WTC11 (cell line): ENCODE data around the gene ADCY3. TPM values are rescaled to one million over a fixed set of nuclear protein-coding genes. Genes with fewer than 3 reads are reported as not detected.
A peak's percentile ranks its signal among the peaks of the same experiment; 100 is the strongest.

Experiments used
- ATAC-seq: fragments of 200-7000 bp; cut with Tn5 transposase; 2 replicates; pipeline ENCODE4 v1.10.0; 2021; ENCODE audit warnings: mild to moderate bottlenecking, moderate library complexity
- CTCF ChIA-PET: fragments of 300-600 bp; sonication (Branson Sonifier 250); formaldehyde crosslinking; loops from one replicate; lab custom pipeline; 2021; ENCODE audit warnings: antibody characterized with exemption; lab: Charles Lee
- POLR2A ChIA-PET: fragments of 350-600 bp; sonication (Branson Sonifier 250); formaldehyde crosslinking; loops from one replicate; lab custom pipeline; 2021; ENCODE audit warnings: antibody characterized with exemption; lab: Charles Lee
- DNase-seq: peaks from one replicate; pipeline ENCODE4 v3.0.0; 2021; ENCODE audit warnings: low spot score
- H3K27ac Mint-ChIP-seq: 2 replicates; pipeline ENCODE4 v1.8.0; 2021; ENCODE audit warnings: mixed read lengths
- H3K27me3 Mint-ChIP-seq: 2 replicates; pipeline ENCODE4 v1.8.0; 2021; ENCODE audit warnings: low read depth, mild to moderate bottlenecking, moderate library complexity, mixed read lengths
- H3K36me3 Mint-ChIP-seq: 2 replicates; pipeline ENCODE4 v1.8.0; 2021; ENCODE audit warnings: mixed read lengths
- H3K4me1 Mint-ChIP-seq: 2 replicates; pipeline ENCODE4 v1.8.0; 2022; ENCODE audit warnings: mixed read lengths
- H3K4me3 Mint-ChIP-seq: 2 replicates; pipeline ENCODE4 v1.8.0; 2021; ENCODE audit warnings: mild to moderate bottlenecking, moderate library complexity, mixed read lengths
- H3K9me3 Mint-ChIP-seq: 2 replicates; pipeline ENCODE4 v1.8.0; 2021; ENCODE audit warnings: mixed read lengths
- CREB1 ChIP-seq: sonication (generic); formaldehyde crosslinking; IDR thresholded peaks from 2 replicates; pipeline ENCODE4 v1.8.0; 2023; ENCODE audit warnings: mild to moderate bottlenecking, missing genetic modification reagents
- ELF4 ChIP-seq: sonication (generic); formaldehyde crosslinking; IDR thresholded peaks from 2 replicates; pipeline ENCODE4 v1.8.1; 2022; ENCODE audit warnings: low read depth, mild to moderate bottlenecking, moderate library complexity, missing genetic modification reagents
- ESRRA ChIP-seq: sonication (generic); formaldehyde crosslinking; IDR thresholded peaks from 2 replicates; pipeline ENCODE4 v1.8.1; 2022; ENCODE audit warnings: mild to moderate bottlenecking, missing genetic modification reagents, borderline replicate concordance
- FOXJ3 ChIP-seq: sonication (generic); formaldehyde crosslinking; IDR thresholded peaks from 2 replicates; pipeline ENCODE4 v1.9.0; 2021; ENCODE audit warnings: missing genetic modification reagents, mild to moderate bottlenecking, borderline replicate concordance
- GABPB1 ChIP-seq: sonication (generic); formaldehyde crosslinking; IDR thresholded peaks from 2 replicates; pipeline ENCODE4 v1.8.1; 2023; ENCODE audit warnings: mild to moderate bottlenecking, missing genetic modification reagents
- JUN ChIP-seq: sonication (generic); formaldehyde crosslinking; IDR thresholded peaks from 2 replicates; pipeline ENCODE4 v1.8.0; 2023; ENCODE audit warnings: mild to moderate bottlenecking, missing genetic modification reagents
- MAX ChIP-seq: sonication (generic); formaldehyde crosslinking; IDR thresholded peaks from 2 replicates; pipeline ENCODE4 v1.8.0; 2022; ENCODE audit warnings: mild to moderate bottlenecking, missing genetic modification reagents
- MYBL2 ChIP-seq: sonication (generic); formaldehyde crosslinking; IDR thresholded peaks from 2 replicates; pipeline ENCODE4 v1.8.1; 2023; ENCODE audit warnings: mild to moderate bottlenecking, moderate library complexity, missing genetic modification reagents
- NR1H2 ChIP-seq: sonication (generic); formaldehyde crosslinking; IDR thresholded peaks from 2 replicates; pipeline ENCODE4 v1.9.0; 2021; ENCODE audit warnings: mild to moderate bottlenecking, moderate library complexity, missing genetic modification reagents
- SMAD3 ChIP-seq: sonication (generic); formaldehyde crosslinking; IDR thresholded peaks from 2 replicates; pipeline ENCODE4 v1.8.0; 2022; ENCODE audit warnings: missing genetic modification reagents, mild to moderate bottlenecking, borderline replicate concordance
- TEAD1 ChIP-seq: sonication (generic); formaldehyde crosslinking; IDR thresholded peaks from 2 replicates; pipeline ENCODE4 v1.8.0; 2022; ENCODE audit warnings: mild to moderate bottlenecking, missing genetic modification reagents
- TEAD4 ChIP-seq: sonication (generic); formaldehyde crosslinking; IDR thresholded peaks from 2 replicates; pipeline ENCODE4 v1.8.0; 2022; ENCODE audit warnings: mild to moderate bottlenecking, missing genetic modification reagents
- USF2 ChIP-seq: sonication (generic); formaldehyde crosslinking; IDR thresholded peaks from 2 replicates; pipeline ENCODE4 v1.8.1; 2023; ENCODE audit warnings: mild to moderate bottlenecking, missing genetic modification reagents, moderate library complexity
- ZNF138 ChIP-seq: sonication (generic); formaldehyde crosslinking; conservative IDR thresholded peaks from 2 replicates; pipeline ENCODE4 v1.8.1; 2022; ENCODE audit warnings: mild to moderate bottlenecking, moderate library complexity, missing genetic modification reagents
- ZNF219 ChIP-seq: sonication (generic); formaldehyde crosslinking; IDR thresholded peaks from 2 replicates; pipeline ENCODE4 v1.8.0; 2023; ENCODE audit warnings: missing genetic modification reagents, mild to moderate bottlenecking, borderline replicate concordance
- ZNF423 ChIP-seq: fragments of 250-450 bp; sonication (Bioruptor Pico); IDR thresholded peaks from 2 replicates; pipeline ENCODE4 v2.1.2; 2022; ENCODE audit warnings: mild to moderate bottlenecking, moderate library complexity
- total RNA-seq: library from RNA; stranded (reverse); gene quantifications from 3 replicates; pipeline ENCODE4 v1.2.3, GENCODE V29; 2021
- TF ChIP-seq, protein P1 (sequence below): sonication (generic); formaldehyde crosslinking; IDR thresholded peaks from 2 replicates; pipeline ENCODE4 v1.8.0; 2022; ENCODE audit warnings: missing genetic modification reagents
- TF ChIP-seq, protein P2 (sequence below): sonication (generic); formaldehyde crosslinking; IDR thresholded peaks from 2 replicates; pipeline ENCODE4 v1.8.1; 2023; ENCODE audit warnings: mild to moderate bottlenecking, missing genetic modification reagents
- TF ChIP-seq, protein P3 (sequence below): sonication (generic); formaldehyde crosslinking; IDR thresholded peaks from 2 replicates; pipeline ENCODE4 v1.8.1; 2022; ENCODE audit warnings: low read depth, mild to moderate bottlenecking, moderate library complexity, missing genetic modification reagents, borderline replicate concordance
- TF ChIP-seq, protein P4 (sequence below): fragments of 250-450 bp; sonication (Bioruptor Pico); IDR thresholded peaks from 2 replicates; pipeline ENCODE4 v1.9.0; 2021; ENCODE audit warnings: mild to moderate bottlenecking, borderline replicate concordance

ADCY3 gene
- total RNA-seq, 1 experiment from 2014 or later, result 37.1 TPM

DNA sequence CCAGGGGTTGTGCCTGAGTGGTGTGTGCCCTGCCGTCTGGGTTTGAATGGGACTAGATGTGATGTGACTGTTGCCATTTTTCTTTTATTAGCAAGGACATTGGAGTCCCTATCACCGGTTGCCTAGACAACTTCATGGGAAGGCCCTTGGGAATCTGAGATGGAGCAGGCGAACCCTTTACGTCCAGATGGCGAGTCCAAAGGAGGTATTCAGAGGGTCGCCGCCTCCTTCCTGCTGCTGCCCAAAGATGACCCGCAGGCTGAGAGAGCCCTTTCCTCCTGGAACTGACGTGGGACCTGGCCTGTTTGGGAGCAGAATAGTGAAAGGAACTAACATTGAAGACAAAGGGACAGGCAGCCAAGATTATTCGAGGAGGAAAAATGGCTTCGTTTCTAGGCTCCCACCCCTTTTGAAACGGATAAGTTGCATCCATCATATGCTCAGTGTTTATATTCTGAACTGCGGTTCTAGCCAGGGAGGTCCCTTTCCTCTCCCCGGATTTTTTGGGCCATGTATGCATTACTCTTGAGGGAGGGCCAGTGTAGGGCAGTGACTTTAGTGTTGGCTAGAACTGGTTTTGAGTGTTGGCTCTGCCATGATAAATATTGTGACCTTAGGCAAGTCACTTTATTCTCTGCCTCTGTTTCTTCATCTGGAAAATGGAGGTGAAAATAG, 126.1 kb downstream of the ADCY3 start:
- H3K4me3 Mint-ChIP-seq, result peak overlapping the region; percentile 97
- H3K27me3 Mint-ChIP-seq, result 0 out of 2 replicates have a peak, but pooled peaks cover 2% of the 10 kb centered on the region
- H3K36me3 Mint-ChIP-seq, result peaks cover 43% of the 10 kb centered on the region
- POLR2A ChIA-PET, result interaction anchor here (1.4 kb wide), 1 partner anchor 28 kb away, joined by 4 read pairs; no protein-coding TSS in a partner anchor
- peak overlapping the region; percentile 99 for H3K27ac Mint-ChIP-seq
- H3K4me1 Mint-ChIP-seq, result peaks cover 45% of the 10 kb centered on the region
- TF ChIP-seq, protein P1, sequence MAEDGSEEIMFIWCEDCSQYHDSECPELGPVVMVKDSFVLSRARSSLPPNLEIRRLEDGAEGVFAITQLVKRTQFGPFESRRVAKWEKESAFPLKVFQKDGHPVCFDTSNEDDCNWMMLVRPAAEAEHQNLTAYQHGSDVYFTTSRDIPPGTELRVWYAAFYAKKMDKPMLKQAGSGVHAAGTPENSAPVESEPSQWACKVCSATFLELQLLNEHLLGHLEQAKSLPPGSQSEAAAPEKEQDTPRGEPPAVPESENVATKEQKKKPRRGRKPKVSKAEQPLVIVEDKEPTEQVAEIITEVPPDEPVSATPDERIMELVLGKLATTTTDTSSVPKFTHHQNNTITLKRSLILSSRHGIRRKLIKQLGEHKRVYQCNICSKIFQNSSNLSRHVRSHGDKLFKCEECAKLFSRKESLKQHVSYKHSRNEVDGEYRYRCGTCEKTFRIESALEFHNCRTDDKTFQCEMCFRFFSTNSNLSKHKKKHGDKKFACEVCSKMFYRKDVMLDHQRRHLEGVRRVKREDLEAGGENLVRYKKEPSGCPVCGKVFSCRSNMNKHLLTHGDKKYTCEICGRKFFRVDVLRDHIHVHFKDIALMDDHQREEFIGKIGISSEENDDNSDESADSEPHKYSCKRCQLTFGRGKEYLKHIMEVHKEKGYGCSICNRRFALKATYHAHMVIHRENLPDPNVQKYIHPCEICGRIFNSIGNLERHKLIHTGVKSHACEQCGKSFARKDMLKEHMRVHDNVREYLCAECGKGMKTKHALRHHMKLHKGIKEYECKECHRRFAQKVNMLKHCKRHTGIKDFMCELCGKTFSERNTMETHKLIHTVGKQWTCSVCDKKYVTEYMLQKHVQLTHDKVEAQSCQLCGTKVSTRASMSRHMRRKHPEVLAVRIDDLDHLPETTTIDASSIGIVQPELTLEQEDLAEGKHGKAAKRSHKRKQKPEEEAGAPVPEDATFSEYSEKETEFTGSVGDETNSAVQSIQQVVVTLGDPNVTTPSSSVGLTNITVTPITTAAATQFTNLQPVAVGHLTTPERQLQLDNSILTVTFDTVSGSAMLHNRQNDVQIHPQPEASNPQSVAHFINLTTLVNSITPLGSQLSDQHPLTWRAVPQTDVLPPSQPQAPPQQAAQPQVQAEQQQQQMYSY (CRISPR knock-in tag), result no peak
- TF ChIP-seq SMAD3, result no peak
- TF ChIP-seq USF2 (CRISPR knock-in tag), result no peak
- TF ChIP-seq ZNF138 (CRISPR knock-in tag), result no peak
- TF ChIP-seq NR1H2, result no peak
- TF ChIP-seq, protein P2, sequence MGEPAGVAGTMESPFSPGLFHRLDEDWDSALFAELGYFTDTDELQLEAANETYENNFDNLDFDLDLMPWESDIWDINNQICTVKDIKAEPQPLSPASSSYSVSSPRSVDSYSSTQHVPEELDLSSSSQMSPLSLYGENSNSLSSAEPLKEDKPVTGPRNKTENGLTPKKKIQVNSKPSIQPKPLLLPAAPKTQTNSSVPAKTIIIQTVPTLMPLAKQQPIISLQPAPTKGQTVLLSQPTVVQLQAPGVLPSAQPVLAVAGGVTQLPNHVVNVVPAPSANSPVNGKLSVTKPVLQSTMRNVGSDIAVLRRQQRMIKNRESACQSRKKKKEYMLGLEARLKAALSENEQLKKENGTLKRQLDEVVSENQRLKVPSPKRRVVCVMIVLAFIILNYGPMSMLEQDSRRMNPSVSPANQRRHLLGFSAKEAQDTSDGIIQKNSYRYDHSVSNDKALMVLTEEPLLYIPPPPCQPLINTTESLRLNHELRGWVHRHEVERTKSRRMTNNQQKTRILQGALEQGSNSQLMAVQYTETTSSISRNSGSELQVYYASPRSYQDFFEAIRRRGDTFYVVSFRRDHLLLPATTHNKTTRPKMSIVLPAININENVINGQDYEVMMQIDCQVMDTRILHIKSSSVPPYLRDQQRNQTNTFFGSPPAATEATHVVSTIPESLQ (CRISPR knock-in tag), result no peak
- no peak for TF ChIP-seq TEAD4
- no peak for TF ChIP-seq JUN (CRISPR knock-in tag)
- TF ChIP-seq FOXJ3, result no peak
- TF ChIP-seq, protein P3, sequence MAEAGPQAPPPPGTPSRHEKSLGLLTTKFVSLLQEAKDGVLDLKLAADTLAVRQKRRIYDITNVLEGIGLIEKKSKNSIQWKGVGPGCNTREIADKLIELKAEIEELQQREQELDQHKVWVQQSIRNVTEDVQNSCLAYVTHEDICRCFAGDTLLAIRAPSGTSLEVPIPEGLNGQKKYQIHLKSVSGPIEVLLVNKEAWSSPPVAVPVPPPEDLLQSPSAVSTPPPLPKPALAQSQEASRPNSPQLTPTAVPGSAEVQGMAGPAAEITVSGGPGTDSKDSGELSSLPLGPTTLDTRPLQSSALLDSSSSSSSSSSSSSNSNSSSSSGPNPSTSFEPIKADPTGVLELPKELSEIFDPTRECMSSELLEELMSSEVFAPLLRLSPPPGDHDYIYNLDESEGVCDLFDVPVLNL (CRISPR knock-in tag), result no peak
- no peak for TF ChIP-seq GABPB1
- TF ChIP-seq ELF4 (CRISPR knock-in tag), result no peak
- no peak for TF ChIP-seq ESRRA (CRISPR knock-in tag)
- no peak for TF ChIP-seq ZNF219 (CRISPR knock-in tag)
- TF ChIP-seq ZNF423, result no peak
- TF ChIP-seq, all 79 proteins: peak for 0
- DNase-seq (peak; percentile 24), ATAC-seq (peak; percentile 4)
- CTCF ChIA-PET, result interaction anchor here (1.1 to 4.2 kb wide), 2 partner anchors 34 to 180 kb away, joined by 10 to 27 read pairs; no protein-coding TSS in a partner anchor
- no peaks in the 10 kb centered on the region for H3K9me3 Mint-ChIP-seq

- H3K27me3 Mint-ChIP-seq, result 0 out of 2 replicates have a peak, but pooled peaks cover 2% of the 10 kb centered on the region
- H3K4me3 Mint-ChIP-seq, result peak within 1 kb of the TSS; percentile 97
- no peaks in the 10 kb centered on the region for H3K9me3 Mint-ChIP-seq
- peaks cover 38% of the 10 kb centered on the region for H3K36me3 Mint-ChIP-seq
- DNase-seq (peak; percentile 95), ATAC-seq (peak; percentile 90)
- POLR2A ChIA-PET, result interaction anchor here (0.6 to 1.4 kb wide), 2 partner anchors 29 to 230 kb away, joined by 4 read pairs; no protein-coding TSS in a partner anchor
- CTCF ChIA-PET, result interaction anchor here (0.8 to 4.2 kb wide), 5 partner anchors 29 to 179 kb away, joined by 3 to 27 read pairs (median 6); no protein-coding TSS in a partner anchor
- peak within 1 kb of the TSS; percentile 99 for H3K27ac Mint-ChIP-seq
- H3K4me1 Mint-ChIP-seq, result peaks cover 45% of the 10 kb centered on the region
- TF ChIP-seq TEAD1 (CRISPR knock-in tag) (peak; percentile 76), MAX (peak; percentile 79; the same call in 1 of the 2 replicates), CREB1 (CRISPR knock-in tag) (0 out of 2 replicates have a peak, but pooled peaks have one; percentile 46), MYBL2 (CRISPR knock-in tag) (peak; percentile 89), GABPB1 (peak; percentile 82)
- TF ChIP-seq, protein P4, sequence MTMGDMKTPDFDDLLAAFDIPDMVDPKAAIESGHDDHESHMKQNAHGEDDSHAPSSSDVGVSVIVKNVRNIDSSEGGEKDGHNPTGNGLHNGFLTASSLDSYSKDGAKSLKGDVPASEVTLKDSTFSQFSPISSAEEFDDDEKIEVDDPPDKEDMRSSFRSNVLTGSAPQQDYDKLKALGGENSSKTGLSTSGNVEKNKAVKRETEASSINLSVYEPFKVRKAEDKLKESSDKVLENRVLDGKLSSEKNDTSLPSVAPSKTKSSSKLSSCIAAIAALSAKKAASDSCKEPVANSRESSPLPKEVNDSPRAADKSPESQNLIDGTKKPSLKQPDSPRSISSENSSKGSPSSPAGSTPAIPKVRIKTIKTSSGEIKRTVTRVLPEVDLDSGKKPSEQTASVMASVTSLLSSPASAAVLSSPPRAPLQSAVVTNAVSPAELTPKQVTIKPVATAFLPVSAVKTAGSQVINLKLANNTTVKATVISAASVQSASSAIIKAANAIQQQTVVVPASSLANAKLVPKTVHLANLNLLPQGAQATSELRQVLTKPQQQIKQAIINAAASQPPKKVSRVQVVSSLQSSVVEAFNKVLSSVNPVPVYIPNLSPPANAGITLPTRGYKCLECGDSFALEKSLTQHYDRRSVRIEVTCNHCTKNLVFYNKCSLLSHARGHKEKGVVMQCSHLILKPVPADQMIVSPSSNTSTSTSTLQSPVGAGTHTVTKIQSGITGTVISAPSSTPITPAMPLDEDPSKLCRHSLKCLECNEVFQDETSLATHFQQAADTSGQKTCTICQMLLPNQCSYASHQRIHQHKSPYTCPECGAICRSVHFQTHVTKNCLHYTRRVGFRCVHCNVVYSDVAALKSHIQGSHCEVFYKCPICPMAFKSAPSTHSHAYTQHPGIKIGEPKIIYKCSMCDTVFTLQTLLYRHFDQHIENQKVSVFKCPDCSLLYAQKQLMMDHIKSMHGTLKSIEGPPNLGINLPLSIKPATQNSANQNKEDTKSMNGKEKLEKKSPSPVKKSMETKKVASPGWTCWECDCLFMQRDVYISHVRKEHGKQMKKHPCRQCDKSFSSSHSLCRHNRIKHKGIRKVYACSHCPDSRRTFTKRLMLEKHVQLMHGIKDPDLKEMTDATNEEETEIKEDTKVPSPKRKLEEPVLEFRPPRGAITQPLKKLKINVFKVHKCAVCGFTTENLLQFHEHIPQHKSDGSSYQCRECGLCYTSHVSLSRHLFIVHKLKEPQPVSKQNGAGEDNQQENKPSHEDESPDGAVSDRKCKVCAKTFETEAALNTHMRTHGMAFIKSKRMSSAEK (CRISPR knock-in tag), result 0 out of 2 replicates have a peak, but pooled peaks have one; percentile 27
These were observed 126.9 kb downstream of the ADCY3 start, which contains the start of the genes CENPO and PTRHD1 for GRCh38 chr2:24792874-24793760. TSS of gene CENPO (plus strand) at chr2:24793425. CDS start at chr2:24793920, 495 bp downstream. TSS of gene PTRHD1 (minus strand) at chr2:24793391. CDS start at chr2:24793377, 14 bp downstream.
